GM19351 (cell line): ENCODE data around the gene PARP15.
"Not testable (repeated sequence)": the region's sequence is repeated elsewhere in the genome, so short reads cannot be mapped to it uniquely, and the experiment has no call there.

Experiments
- ATAC-seq: cut with Tn5 transposase; IDR thresholded peaks from one replicate; pipeline ENCODE4 v1.9.1; 2021; ENCODE audit warnings: mild to moderate bottlenecking, moderate library complexity; ENCODE audit not compliant: unreplicated experiment

The PARP15 gene

DNA sequence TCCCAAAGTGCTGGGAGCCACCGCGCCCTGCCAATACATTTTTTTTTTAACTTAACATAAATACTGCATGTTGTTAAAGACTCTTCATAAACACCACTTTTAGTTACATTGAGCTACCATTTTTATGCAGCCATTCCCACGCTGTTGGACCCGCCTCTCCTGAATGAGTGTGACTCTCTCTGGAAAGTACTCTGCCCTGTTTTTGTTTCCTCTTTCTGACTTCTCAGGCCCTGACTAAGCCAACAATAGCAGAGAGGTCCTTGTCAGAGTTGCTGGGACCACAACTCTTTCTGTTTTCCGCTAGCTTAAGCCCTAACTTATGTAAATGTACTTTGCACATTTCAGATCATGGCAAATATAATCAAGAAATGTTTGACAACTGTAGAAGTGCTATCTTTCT is 35.2 kb downstream of the PARP15 start:
- no peak for ATAC-seq

DNA sequence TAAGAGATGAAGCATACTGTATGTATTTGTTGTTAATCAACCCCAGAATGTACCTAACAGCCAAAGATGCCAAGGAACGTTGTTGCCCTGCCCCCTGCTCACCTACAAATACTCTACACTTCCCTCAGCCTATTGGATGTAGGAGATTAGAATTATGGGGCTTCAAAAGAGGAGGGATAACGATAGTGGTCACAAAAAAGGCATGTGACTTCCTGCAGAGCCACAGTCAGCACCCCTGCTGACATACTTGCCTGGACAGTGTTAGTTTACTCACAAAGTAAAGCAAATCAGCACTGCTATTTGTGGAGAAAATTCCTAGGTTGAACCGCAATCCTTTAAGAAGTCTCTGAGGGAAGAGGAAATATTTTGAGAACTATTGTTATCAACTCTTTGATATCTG is 37.9 kb downstream of the PARP15 start:
- ATAC-seq = no peak

DNA sequence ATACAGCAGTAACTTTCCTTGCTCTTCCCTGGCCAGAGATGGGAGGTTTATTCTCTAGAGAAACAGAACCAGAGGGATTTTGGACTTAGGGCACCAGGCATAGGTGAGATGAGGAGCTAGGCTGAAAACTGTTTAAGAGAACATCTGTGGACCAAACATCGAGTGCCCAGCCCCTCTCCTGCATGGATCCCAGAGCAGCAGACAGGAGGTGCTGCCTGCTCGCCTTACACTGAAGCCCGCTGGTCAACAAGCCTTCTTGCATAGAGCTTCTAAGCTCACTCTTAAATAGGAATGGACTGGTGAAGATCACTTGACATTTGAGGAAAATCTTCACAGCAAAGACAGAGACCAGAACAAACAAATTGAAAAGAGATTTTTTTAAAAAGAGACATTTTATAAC is 41.2 kb downstream of the PARP15 start:
- no peak for ATAC-seq

DNA sequence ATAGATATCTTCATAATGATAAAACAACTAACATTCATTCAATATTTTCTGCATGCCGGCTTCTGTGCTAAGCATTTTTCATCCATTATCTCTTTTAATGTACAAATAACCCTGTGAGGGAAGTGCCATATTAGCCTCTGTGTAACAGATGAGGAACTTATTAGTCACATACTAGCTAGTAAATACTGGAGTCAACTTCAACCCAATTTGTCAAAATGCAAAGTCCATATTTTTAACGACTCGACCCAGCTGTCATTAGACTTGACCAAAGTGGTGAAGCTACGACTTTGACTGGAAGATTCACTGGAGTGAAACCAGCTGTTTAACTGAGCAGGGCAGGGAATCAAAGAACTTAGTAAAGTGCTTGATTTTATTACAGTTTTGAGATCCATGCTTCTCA is 41.6 kb downstream of the PARP15 start:
- no peak for ATAC-seq

DNA sequence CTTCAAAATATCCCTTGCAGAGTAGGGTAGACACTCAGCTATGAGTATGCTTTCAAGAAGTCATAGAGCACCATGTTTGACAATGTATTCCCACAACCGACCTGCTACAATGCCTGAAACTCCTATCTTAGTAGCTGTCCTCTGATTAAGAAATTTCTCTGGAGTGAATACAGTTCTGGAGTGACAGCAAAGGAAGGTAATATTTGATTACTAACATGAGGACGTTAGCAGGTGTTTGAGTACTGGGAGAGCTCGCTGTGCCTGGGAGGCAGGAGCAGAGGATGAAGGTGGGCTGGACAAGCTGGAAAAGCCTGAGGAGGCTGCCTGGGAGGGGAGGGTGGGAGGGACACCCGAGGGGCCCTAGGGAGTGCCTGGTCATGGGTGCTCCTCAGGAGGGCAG is 42.9 kb downstream of the PARP15 start:
- ATAC-seq = no peak

DNA sequence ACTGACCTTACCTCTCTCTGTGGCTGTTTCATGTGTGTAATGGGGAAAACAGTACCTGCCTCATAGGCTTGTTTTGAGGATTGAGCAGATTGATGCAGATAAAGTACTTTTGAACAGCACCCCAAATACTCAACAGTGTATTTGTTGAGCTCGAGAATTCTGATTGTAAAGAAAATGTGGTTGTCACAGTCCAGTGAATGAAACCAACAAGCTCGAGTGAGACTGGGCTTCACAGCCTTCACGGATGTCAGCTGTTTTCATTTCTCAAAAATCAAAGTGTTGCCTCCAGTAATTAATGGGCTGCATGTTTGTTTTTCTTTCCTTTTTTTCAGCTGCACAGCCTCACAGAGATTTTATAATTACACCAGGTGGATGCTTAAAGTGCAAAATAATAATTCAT is 43.7 kb downstream of the PARP15 start:
- ATAC-seq = peak; percentile 53

DNA sequence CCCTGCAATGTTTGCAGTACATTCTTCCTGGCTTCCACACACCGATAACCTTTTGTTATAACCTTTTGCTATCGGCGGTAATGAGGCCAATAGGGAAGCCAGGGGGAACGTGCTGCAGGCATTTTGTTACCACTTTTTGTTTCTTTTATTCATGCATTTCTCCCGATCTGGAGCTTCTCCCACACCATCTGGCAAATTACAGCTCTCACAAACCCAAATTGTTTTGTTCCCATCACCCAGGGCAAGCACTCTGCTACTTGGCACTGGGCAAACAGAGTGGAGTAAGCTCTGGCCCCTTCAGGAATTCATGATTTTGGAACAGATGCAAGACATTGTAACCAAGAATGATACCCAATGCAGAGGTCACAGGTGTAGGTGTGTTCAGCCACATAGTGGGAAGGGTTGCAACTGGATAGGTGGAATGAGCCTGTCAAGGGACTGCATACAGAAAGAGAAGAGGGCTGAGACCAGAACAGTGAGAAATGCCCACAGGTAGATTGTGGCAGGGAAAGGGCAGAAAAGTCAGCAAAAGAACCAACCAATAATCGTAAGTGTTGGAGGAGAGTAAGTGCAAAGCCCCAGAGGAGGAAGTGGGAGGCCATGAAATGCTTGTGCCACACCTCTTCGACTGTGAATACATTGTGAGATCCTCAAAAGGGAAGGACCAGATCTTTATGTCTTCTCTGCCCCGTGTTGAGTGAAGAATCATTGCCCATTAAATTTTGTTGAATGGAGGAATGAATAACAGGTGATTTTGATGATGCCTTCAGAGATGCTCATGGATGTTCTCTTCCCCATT is 45.8 kb downstream of the PARP15 start:
- ATAC-seq = no peak

DNA sequence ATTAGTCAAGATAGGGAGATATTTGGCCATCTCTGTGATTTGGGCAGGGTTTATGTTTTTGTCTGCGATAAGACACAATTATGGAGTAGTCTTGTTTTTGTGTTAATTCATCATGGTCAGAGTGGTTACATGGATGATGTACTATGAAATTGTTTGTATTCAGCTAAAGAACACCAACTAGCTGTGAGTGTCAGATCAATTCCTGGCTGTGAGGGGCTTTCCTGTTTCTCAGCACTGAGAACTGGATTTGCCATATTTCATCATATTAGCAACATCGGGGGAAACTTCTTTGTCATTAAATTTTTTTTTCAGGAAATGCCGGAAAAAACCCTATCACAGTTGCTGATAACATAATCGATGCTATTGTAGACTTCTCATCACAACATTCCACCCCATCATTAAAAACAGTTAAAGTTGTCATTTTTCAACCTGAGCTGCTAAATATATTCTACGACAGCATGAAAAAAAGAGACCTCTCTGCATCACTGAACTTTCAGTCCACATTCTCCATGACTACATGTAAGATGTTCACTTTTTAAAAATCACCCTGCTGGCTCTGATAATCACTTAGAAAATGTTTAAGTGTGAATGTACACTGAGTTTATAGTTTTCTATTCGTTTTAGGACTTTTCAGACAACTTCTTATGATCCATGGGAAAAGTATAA is 49.2 kb downstream of the PARP15 start:
- ATAC-seq = no peak

DNA sequence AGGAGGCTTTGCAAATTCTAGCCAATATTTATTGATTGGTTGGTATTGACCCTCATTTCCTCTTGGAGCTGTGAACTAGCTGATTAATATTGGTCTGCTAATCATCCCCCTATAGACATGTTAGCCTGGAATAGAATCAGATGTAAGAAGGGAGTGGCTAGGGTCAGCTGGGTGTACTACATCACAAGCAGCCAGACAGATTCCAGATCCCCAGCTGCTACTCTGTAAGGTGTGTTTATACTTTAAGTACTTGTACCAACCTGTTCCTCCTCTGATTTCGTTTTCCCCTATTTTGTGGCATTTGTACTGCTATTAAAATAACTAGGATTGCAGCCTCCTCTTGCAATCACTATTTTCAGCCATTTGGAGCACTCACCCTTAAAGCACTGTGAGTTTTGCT is 49.9 kb downstream of the PARP15 start:
- ATAC-seq = no peak

DNA sequence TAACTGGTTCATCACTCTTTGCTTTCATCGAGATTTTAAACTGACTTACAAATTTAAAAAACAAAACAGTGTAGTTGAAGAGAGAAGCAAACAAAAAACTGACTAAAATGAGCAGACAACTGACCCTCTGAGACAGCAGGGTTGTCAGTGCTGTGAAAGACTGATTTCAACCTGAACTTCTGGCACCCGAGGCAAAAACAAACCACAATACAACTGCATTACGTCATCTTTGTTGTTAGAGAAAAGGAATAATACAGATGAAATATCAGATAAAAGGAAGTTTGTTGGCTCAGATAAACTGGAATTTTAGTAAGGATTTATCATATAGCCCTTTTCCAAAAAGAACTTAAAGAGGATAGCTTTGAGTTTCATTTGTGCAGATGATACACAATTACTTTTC is 51.1 kb downstream of the PARP15 start:
- no peak for ATAC-seq

DNA sequence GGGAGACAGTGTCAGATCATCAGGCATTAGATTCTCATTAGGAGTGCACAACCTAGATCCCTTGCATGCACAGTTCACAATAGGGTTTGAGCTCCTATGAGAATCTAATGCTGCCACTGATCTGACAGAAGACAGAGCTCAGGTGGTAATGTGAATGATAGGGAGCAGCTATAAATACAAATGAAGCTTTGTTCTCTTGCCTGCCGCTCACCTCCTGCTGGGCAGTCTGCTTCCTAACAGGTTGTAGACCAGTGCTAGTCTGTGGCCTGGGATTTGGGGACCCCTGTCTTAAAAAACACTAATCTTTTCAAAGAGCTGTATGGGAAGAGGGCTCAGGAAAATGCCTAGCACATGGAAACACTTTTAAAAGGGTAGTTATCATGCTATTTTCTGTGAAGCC is 52.3 kb downstream of the PARP15 start:
- no peak for ATAC-seq

DNA sequence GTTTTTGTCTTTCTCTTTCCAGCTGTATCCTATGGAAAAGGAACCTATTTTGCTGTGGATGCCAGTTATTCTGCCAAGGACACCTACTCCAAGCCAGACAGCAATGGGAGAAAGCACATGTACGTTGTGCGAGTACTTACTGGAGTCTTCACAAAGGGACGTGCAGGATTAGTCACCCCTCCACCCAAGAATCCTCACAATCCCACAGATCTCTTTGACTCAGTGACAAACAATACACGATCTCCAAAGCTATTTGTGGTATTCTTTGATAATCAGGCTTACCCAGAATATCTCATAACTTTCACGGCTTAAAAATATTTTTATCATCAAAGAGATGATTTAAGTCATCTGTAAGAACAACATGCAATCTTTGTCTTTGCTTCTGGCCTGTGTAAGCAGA is 58.3 kb downstream of the PARP15 start:
- no peak for ATAC-seq

DNA sequence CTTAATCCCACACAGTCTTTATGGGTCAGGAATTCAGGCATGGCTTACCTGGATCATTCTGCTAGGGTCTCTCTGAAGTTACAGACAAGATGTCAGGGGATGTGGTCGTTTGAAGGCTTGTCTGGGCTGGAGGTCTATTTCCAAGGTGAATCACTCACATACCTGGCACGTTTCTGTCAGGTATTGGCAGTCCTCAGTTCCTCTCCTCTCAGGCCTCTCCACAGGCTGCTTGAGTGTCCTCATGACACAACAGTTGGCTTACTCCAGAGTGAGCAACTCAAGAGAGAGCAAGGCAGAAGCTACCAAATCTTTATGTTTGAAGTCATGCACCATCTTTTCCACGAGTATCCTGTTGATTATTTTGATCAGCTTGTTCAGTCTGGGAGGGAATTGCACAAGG is 59.2 kb downstream of the PARP15 start:
- ATAC-seq = no peak

DNA sequence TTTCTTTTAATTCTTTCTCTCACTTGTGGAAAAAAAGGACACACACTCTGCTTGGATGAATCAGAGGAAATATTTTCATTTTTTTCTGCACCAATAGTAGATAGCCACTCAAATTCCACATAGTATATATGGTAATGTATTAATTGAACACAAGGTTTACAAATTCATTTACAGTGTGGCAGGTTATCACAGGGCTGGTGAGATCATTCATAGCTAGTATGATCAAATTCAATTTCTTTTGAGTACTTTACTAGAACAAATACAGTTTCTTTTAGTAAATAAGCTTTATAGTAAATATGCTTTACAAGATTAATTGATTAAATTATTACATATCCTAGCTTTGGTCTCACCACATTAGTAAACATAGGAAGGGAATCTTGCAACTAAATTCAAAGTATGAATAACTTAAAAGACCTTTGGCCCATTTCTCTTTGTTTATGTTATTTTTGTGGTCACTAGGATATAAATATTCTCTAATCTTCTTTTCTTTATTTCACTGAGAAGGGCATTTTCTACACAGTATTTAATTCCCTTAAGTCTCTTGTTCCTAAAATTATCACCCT is 63.1 kb downstream of the PARP15 start:
- ATAC-seq = no peak

DNA sequence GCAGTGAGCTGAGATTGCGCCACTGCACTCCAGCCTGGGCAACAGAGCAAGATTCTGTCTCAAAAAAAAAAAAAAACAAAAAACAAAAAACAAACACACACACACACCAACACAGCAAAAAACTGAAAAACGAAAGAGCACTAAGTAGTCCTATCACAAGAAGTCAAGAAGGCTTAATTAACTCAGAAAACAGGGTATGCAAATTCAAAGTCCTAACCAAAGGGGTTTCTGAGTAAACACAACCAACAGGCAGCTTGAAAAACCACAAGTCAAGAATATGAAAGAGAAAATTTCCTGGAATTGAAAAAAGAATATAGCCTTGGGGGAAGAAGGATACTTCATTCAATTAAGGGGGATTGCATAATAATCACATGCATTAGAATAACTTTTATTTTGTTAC is 65.5 kb downstream of the PARP15 start:
- peak; percentile 82 for ATAC-seq

DNA sequence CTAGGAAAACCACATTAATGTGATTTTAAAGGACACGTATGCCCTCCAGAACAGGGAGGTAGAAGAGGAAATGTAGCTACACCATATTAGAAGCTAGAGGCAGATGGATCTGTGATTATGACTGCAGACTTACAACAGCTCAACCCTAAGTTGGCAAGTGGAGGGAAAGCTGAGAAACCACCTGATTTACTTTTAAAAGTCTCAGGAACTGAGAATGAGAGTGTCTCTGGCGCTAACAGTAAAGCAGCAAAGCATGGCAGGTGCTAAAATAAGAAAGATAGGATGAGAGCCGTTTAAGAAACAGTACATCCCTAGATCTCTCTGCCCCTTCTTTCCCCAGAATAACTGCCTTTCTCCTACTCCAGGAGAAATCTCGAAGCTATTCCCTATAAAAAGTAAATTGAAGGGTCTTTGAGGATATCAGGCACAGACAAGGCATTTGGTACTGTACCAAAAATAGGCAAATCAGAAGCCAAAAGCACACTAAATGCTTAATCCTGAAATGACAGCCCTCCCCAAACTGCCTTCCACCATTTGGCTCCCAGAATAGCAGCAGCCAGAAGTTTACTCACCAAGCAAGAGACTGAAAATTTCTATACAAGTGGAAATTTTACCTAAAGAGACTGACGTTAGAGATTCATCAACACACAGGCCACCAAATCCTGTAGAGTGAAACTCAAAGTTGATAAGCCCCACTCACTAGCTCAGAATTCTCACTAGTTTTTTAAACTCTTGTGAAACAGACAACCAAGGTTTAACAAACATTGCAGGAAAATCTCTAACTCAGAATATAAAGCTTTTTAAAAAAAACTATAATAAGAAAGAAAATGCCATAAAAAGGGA is 68.9 kb downstream of the PARP15 start:
- peak; percentile 63 for ATAC-seq

DNA sequence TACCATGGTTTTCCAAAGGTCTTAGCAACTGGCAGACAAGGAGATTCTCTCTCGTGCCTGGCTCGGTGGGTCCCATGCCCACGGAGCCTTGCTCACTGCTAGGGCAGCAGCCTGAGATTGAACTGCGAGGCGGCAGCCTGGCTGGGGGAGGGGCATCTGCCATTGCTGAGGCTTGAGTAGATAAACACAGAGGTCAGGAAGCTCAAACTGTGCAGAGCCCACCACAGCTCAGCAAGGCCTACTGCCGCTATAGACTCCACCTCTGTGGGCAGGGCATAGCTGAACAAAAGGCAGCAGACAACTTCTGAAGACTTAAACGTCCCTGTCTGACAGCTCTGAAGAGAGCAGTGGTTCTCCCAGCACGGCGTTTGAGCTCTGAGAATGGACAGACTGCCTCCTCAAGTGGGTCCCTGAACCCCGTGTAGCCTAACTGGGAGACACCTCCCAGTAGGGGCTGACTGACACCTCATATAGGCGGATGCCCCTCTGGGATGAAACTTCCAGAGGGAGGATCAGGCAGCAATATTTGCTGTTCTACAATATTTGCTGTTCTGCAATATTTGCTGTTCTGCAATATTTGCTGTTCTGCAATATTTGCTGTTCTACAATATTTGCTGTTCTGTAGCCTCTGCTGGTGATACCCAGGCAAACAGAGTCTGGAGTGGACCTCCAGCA is 73.9 kb downstream of the PARP15 start:
- ATAC-seq = not testable (repeated sequence)

DNA sequence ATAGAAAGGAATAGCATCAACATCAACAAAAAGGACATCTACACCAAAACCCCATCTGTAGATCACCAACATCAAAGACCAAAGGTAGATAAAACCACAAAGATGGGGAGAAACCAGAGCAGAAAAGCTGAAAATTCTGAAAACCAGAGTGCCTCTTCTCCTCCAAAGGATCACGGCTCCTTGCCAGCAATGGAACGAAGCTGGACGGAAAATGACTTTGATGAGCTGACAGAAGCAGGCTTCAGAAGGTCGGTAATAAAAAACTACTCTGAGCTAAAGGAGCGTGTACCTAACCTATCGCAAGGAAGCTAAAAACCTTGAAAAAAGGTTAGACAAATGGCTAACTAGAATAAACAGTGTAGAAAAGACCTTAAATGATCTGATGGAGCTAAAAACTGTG is 74.5 kb downstream of the PARP15 start:
- ATAC-seq = not testable (repeated sequence)

DNA sequence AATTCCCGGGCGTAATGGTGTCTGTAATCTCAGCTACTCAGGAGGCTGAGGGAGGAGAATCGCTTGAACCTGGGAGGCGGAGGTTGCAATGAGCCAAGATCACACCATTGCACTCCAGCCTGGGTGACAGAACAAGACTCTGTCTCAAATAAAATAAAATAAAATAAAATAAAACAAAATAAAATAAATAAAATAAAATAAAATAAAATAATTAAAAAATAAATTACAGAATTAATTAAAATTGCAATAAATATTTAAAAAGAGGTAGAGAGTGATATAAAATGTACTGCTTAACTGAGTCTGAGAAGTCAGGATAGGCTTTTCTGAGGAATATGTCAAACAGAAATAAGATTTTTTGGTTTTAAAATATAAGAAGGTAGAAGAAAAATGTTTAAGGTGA is 80.9 kb downstream of the PARP15 start:
- ATAC-seq = not testable (repeated sequence)

DNA sequence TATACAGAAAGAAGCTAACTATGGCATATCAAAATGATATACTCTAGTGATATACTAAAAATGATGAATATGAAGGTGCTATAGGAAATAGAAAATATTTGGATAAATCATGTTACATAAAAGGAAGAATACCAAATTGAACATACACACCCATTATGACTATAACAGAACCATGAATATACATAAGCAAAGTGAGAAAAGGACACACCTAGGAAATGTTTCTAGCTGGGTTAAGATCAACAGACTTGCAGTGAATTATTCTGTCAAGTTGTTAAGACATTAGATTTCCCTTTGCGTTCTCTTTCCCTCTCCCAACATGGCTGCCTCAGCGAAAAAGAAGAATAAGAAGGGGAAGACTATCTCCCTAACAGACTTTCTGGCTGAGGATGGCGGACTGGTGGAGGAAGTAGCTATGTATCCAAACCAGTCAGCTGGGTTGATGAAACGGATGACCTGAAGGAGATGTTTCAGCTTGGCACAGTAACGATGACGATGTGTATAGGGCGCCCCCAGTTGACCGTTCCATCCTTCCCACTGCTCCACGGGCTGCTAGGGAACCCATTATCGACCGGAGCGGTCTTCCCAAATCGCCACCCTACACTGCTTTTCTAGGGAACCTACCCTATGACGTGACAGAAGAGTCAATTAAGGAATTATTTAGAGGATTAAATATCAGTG is 83.0 kb downstream of the PARP15 start:
- no peak for ATAC-seq
